GM19239 (cell line): ENCODE results near the gene CACTIN.

Experiments
- DNase-seq: peaks from one replicate; pipeline ENCODE4 v3.0.0; 2011; ENCODE audit warnings: low spot score; ENCODE audit not compliant: insufficient read length
- FAIRE-seq: peaks from 2 replicates; lab custom pipeline; 2011; peaks lifted over from hg19 to GRCh38; lab: Jason Lieb, UNC

Gene CACTIN

GRCh38 chr19:3613818-3614661 lies 12.6 kb downstream of the CACTIN start:
- DNase-seq = no peak
- no peak for FAIRE-seq

- DNase-seq (no peak), FAIRE-seq (no peak)
Measured at GRCh38 chr19:3612901-3613741, 13.5 kb downstream of the CACTIN start.

GRCh38 chr19:3612330-3612729 lies 14.3 kb downstream of the CACTIN start:
- DNase-seq = no peak
- no peak for FAIRE-seq

DNA sequence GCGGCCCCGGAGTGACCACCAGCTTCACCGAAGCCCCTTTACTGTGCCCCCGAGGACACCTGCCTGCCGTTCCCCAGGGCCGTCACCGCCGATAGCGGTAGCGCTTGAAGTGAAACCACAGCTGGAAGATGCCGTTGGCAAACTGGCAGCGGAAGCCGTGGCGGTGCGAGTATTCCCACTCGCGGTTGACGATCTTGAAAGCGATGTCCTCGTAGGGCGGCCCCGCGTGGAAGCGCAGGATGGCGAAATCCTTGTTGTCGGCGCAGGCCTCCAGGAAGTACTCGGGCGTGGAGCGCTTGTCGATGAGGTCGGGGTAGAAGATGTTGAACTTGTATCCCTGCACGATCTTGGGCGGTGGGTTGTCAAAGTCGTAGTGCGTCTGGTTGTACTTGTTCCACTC lies 14.7 kb downstream of the CACTIN start:
- FAIRE-seq = no peak
- no peak for DNase-seq

GRCh38 chr19:3610745-3611717 lies 15.6 kb downstream of the CACTIN start:
- no peak for DNase-seq
- FAIRE-seq = no peak

DNA sequence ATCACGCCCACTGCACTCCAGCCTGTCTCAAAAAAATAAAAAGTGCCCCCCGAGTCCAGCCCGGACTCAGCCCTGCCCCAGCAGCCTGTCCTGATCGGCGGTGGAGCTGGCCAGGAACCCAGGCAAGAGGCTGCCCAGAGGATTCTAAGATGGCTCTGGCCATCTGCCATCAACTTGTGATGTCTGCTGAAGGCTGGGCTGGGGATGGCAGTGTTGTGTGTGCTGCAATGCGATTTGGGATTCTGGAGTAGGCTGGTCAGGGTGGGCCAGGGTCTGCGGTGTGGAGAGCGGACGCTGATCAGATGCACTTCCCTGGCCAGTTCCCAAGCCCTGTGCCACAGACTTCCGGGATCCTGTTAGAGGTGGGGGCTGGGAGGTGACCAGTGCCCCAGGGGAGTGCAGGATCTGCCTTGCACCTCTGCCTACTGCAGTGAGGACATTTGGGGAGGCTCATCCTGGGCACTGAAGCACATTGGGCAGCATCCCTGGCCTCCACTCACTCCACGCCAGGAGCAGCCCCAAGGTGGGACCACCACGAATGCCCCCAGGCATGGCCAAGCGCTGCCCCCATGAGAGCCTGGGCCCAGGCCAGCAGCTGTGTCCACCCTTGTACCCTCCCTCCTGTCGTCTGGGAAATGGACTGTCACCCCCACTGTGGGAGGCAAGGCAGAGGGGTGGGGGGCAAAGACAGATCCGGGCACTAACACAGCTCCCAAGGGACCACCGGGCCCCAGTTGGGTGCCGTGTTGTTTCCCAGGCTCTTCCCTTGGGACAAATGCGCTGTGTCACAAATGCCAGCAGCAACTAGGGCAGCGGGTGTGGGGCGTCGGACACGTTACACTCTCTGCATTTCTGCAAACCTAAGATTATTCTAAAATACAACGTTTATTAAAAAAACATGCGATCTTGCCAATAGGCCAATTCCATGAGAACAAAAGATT lies 16.5 kb downstream of the CACTIN start:
- DNase-seq = no peak
- FAIRE-seq = no peak

GRCh38 chr19:3608750-3609322 lies 17.8 kb downstream of the CACTIN start:
- DNase-seq (no peak), FAIRE-seq (no peak)

DNA sequence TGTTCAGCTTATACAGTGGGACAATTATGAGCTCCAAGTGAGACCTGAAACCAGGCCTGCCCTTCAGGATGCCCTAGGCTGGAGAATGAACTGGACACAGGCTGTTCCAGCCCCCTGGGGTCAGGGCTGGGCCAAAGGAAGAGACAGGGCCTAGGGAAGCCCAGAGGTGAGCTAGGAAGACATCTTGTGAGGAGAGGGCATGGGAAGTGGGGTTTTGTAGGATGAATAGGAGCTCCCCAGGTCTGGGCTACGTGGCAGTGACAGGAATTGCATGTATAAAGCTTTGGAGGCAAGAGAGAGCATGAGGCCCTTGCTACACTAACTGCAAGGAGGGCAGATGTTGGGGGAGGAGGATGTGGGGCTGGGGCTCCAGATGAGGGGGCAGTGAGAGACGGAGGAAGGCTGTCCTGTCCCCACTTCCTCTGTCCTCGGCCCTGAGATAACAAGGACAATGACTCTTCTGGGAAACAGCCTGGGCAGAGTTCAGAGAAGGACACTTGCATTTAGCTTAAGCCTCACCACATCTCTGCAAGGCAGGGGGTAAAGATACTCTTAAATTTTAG lies 18.4 kb downstream of the CACTIN start:
- FAIRE-seq = no peak
- DNase-seq = no peak

- FAIRE-seq (no peak), DNase-seq (no peak)
Measured at GRCh38 chr19:3607303-3608078, 19.1 kb downstream of the CACTIN start.

DNA sequence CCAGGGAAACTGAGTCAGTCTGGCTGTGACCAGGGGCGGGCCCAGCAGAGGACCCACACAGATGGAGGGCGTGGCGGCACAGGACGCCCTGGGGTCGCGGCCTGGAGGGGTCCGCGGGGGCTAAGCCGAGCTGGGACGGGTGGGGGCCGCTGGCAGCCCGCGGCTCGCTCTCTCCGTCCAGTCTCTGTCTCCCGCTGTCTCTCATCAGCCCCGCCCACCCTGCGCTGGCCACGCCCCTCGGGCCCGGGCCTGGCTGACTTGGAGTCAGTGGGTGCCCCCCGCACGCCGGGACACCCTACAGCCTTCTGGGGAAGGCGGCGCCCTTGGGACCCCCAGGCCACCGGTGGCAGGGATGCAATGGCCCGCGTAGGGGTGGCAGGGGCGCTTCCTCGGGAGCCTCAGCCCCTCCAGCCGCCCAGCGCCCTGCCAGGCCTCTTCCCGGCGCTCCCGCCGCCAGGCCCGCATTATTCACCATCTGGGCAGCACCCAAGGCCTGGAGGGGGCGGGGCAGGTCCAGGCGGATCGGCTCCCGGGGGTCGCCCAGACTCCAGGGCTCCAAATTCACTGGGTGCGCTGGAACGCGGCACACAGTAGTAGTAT lies 19.8 kb downstream of the CACTIN start, which contains the start of gene TBXA2R:
TSS of gene TBXA2R (minus strand) at position 186 of the 600 bp plus-strand sequence. CDS start 6,241 bp downstream, outside the sequence.
- FAIRE-seq = no peak

GRCh38 chr19:3606174-3606689 lies 20.4 kb downstream of the CACTIN start:
- peak; percentile 67 for DNase-seq
- FAIRE-seq = no peak

More for the DNA sequence above, 19.8 kb downstream of the CACTIN start, which contains the start of gene TBXA2R:
- DNase-seq = peak; percentile 90

GRCh38 chr19:3605770-3606169 lies 20.8 kb downstream of the CACTIN start:
- FAIRE-seq (no peak), DNase-seq (no peak)

- peak; percentile 68 for FAIRE-seq
- DNase-seq = no peak
Measured at GRCh38 chr19:3605361-3605760, 21.2 kb downstream of the CACTIN start.

DNA sequence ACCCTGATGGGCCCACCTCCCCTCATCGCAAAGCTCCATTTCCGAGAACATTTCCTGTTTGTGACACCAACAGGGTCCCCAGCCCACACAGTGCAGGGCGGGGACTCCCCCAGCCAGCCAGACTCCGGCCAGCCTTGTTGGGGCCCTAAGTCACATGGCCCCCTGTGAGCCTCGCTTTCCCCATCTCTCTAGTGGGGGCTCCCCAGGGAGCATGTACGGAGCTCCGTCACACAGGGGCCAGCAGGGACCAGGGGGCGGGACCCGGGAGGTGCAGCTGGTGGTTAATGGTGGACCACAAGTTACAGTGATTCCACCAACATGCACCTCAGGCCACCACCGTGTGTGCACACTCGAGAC lies 21.6 kb downstream of the CACTIN start:
- FAIRE-seq (no peak), DNase-seq (no peak)

DNA sequence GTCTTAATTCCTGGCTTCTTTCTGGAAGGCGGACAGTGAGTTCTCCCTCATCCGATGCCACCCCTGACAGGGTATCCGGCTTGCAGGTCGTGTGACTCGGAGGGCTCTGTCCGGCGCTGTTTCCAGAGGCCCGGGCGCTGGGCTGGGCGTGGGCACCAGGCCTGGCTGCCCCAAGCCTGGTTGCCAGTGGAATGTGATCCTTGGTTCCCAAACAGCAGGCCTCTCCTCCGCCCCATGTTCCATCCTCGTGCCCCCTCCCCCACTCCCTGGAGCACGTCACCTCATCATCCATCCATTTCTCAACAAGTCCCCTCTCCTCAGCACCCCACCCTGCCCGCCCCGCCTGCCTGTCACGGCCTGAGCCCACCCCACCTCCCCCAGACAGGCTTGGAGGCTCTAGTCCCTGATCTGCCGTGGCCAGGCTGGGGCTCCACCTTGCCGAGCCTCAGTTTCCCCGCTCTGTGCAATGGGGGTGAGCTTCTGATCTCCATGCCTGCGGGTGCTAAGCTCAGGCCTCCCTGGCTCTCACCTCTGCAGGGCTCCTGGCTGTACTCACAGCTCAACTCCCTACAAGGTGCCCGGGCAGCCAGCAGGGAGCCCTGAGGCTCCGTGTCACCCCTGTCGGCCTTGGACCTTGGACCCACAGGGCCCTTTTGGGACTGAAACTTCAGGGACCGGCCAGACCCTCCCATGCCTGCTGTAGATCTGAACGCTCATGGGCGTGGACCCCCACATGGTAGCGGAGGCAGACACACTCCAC lies 22.2 kb downstream of the CACTIN start:
- FAIRE-seq (no peak), DNase-seq (no peak)

GRCh38 chr19:3603121-3603811 lies 23.3 kb downstream of the CACTIN start:
- FAIRE-seq (no peak), DNase-seq (no peak)
